HepG2 (cell line): ENCODE results near the gene RRBP1. TPM values are rescaled to one million over a fixed set of nuclear protein-coding genes. Genes with fewer than 3 reads are reported as not detected.

Experiments
- CCAR2 ChIP-seq: fragments of 200-400 bp; formaldehyde crosslinking; optimal IDR thresholded peaks from 2 replicates; pipeline ENCODE3; 2018; ENCODE audit warnings: low read depth, mild to moderate bottlenecking, low read length, moderate library complexity
- E2F5 ChIP-seq: sonication (generic); formaldehyde crosslinking; conservative IDR thresholded peaks from 2 replicates; pipeline ENCODE4 v1.4.0; 2020; ENCODE audit warnings: missing genetic modification reagents
- ELF3 ChIP-seq: IDR thresholded peaks from 2 replicates; pipeline ENCODE4 v1.6.1; 2016; ENCODE audit warnings: missing genetic modification reagents, missing compliant biosample characterization
- ESRRA ChIP-seq: sonication (generic); formaldehyde crosslinking; IDR thresholded peaks from 2 replicates; pipeline ENCODE4 v1.5.1; 2020; ENCODE audit warnings: mild to moderate bottlenecking, low read depth, missing genetic modification reagents
- FOSL2 ChIP-seq: sonication (generic); formaldehyde crosslinking; IDR thresholded peaks from 2 replicates; pipeline ENCODE4 v1.4.0; 2020; ENCODE audit warnings: missing genetic modification reagents
- GPN1 ChIP-seq: sonication (generic); formaldehyde crosslinking; IDR thresholded peaks from 2 replicates; pipeline ENCODE4 v1.5.1; 2020; ENCODE audit warnings: missing genetic modification reagents, borderline replicate concordance
- IRF1 ChIP-seq: sonication (generic); formaldehyde crosslinking; IDR thresholded peaks from 2 replicates; pipeline ENCODE4 v1.4.0; 2020; ENCODE audit warnings: low read depth, mild to moderate bottlenecking, missing genetic modification reagents
- NFATC3 ChIP-seq: sonication (generic); formaldehyde crosslinking; IDR thresholded peaks from 2 replicates; pipeline ENCODE4 v1.5.1; 2020; ENCODE audit warnings: mild to moderate bottlenecking, missing genetic modification reagents
- SKI ChIP-seq: fragments of 450-650 bp; IDR thresholded peaks from one replicate; pipeline ENCODE4 v1.6.1; 2018; ENCODE audit warnings: mild to moderate bottlenecking; ENCODE audit not compliant: partially characterized antibody
- SMAD9 ChIP-seq: sonication (generic); formaldehyde crosslinking; IDR thresholded peaks from 2 replicates; pipeline ENCODE4 v1.5.1; 2020; ENCODE audit warnings: mild to moderate bottlenecking, missing genetic modification reagents
- TAF15 ChIP-seq: fragments of 200-400 bp; formaldehyde crosslinking; IDR thresholded peaks from one replicate; pipeline ENCODE4 v1.6.1; 2018; ENCODE audit warnings: mild to moderate bottlenecking, low read depth, low read length; ENCODE audit not compliant: poor library complexity, severe bottlenecking
- TARDBP ChIP-seq: sonication (generic); formaldehyde crosslinking; IDR thresholded peaks from 2 replicates; pipeline ENCODE4 v1.8.0; 2022; ENCODE audit warnings: mild to moderate bottlenecking, missing genetic modification reagents
- TOE1 ChIP-seq: sonication (generic); formaldehyde crosslinking; IDR thresholded peaks from 2 replicates; pipeline ENCODE4 v1.4.0; 2020; ENCODE audit warnings: mild to moderate bottlenecking, missing genetic modification reagents
- ZNF232 ChIP-seq: sonication (generic); formaldehyde crosslinking; IDR thresholded peaks from 2 replicates; pipeline ENCODE4 v1.4.0; 2020; ENCODE audit warnings: missing genetic modification reagents, borderline replicate concordance
- ZNF282 ChIP-seq: fragments of 450-650 bp; IDR thresholded peaks from 2 replicates; pipeline ENCODE4 v1.6.1; 2018; ENCODE audit not compliant: partially characterized antibody
- ZNF678 ChIP-seq: sonication (generic); formaldehyde crosslinking; IDR thresholded peaks from 2 replicates; pipeline ENCODE4 v1.4.0; 2020; ENCODE audit warnings: mild to moderate bottlenecking, missing genetic modification reagents
- ZNF768 ChIP-seq: sonication (generic); formaldehyde crosslinking; IDR thresholded peaks from 2 replicates; pipeline ENCODE4 v1.4.0; 2020; ENCODE audit warnings: missing genetic modification reagents
- polyA plus RNA-seq, 8 experiments: library from polyadenylated mRNA; depleted of rRNA in 3 of 8; stranded (reverse) in 7 of 8; unstranded in 1 of 8; fragments of >200 nt; fragmentation: Illumina TruSeq in 4 of 8; extraction: Trizol in 4 of 8; gene quantifications; 2 replicates each; pipeline versions ENCODE4 v1.2.1 to v1.2.3, GENCODE V29; 2011 to 2016; ENCODE audit warnings: low read depth in 4 of 8, missing spikeins in 1 of 8, mixed read lengths in 1 of 8; ENCODE audit not compliant: insufficient read depth in 1 of 8
- total RNA-seq, 5 experiments: library from RNA; depleted of rRNA; stranded (reverse); fragments of >200 nt; fragmentation: Illumina TruSeq; extraction: Trizol; gene quantifications; 2 replicates each; pipeline ENCODE4 v1.2.3, GENCODE V29; 2016; ENCODE audit warnings: low read depth in 1 of 5
- TF ChIP-seq, protein P1 (sequence below): sonication (generic); formaldehyde crosslinking; IDR thresholded peaks from 2 replicates; pipeline ENCODE4 v1.5.0; 2020; ENCODE audit warnings: missing genetic modification reagents
- TF ChIP-seq, protein P2 (sequence below): sonication (generic); formaldehyde crosslinking; IDR thresholded peaks from 2 replicates; pipeline ENCODE4 v1.8.1; 2022; ENCODE audit warnings: mild to moderate bottlenecking, missing genetic modification reagents
- TF ChIP-seq, protein P3 (sequence below): sonication (generic); formaldehyde crosslinking; IDR thresholded peaks from 2 replicates; pipeline ENCODE4 v1.4.0; 2020; ENCODE audit warnings: missing genetic modification reagents

RRBP1 gene
- total and polyA plus RNA-seq, 2 of the 13 experiments (the other 11 are each of a cell fraction or from before 2014, with no cell fraction given): 150 to 222 TPM

DNA sequence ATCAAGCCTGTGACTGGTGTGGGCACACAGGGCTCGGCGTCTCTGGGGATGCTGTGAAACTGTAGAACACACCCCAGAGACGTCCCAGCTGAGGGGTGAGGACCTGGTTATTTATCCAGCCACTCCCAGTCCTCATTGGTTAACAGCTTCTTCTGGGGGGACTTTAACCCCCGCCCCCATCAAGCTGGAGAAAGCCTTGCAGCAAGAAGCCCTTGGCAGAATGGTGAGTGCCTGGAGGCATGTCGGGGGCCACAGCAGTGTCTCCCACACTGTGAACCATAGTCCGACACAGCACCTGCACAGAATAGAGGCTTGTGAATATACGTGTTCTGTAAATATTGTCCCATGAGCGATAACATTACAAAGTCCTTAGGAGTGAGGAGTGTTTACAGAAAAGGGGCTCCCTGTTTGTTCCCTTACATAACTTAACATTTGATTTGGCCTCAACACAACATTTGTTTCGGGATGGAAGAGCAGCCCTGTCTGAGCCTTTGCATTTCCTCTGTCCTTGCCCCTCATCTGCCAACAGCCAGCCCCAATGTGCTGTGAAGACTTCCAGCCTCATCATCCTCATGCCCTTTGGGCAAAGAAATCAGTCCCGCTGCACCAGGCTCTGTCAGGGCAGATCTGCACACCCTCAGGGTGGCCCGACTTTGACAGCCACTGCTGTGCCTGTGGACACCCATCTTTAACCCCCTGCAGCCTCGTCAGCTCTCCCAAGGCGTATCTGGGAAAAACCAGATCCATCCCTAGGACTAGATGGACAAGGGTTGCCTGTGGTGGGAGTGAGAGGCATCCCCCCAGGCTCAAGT is 2.2 kb upstream of the RRBP1 start (continued):
- TF ChIP-seq ELF3 (CRISPR knock-in tag) (peak; percentile 96), SMAD9 (CRISPR knock-in tag) (no peak), TOE1 (CRISPR knock-in tag) (0 out of 2 replicates have a peak, but pooled peaks have one; percentile 26), IRF1 (CRISPR knock-in tag) (no peak), E2F5 (CRISPR knock-in tag) (no peak; the same call in 1 of the 2 replicates), CCAR2 (peak; percentile 50), TARDBP (peak; percentile 99), ZNF678 (peak; percentile 74; the same call in 1 of the 2 replicates), SKI (peak; percentile 94), NFATC3 (CRISPR knock-in tag) (no peak), ZNF768 (no peak), ZNF282 (no peak), ESRRA (CRISPR knock-in tag) (peak; percentile 87), TAF15 (no peak), ZNF232 (CRISPR knock-in tag) (peak; percentile 51; the same call in 1 of the 2 replicates), FOSL2 (CRISPR knock-in tag) (peak; percentile 84), GPN1 (CRISPR knock-in tag) (no peak)
- TF ChIP-seq, protein P1, sequence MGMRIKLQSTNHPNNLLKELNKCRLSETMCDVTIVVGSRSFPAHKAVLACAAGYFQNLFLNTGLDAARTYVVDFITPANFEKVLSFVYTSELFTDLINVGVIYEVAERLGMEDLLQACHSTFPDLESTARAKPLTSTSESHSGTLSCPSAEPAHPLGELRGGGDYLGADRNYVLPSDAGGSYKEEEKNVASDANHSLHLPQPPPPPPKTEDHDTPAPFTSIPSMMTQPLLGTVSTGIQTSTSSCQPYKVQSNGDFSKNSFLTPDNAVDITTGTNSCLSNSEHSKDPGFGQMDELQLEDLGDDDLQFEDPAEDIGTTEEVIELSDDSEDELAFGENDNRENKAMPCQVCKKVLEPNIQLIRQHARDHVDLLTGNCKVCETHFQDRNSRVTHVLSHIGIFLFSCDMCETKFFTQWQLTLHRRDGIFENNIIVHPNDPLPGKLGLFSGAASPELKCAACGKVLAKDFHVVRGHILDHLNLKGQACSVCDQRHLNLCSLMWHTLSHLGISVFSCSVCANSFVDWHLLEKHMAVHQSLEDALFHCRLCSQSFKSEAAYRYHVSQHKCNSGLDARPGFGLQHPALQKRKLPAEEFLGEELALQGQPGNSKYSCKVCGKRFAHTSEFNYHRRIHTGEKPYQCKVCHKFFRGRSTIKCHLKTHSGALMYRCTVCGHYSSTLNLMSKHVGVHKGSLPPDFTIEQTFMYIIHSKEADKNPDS (CRISPR knock-in tag): peak; percentile 62; the same call in 1 of the 2 replicates
- TF ChIP-seq, protein P2, sequence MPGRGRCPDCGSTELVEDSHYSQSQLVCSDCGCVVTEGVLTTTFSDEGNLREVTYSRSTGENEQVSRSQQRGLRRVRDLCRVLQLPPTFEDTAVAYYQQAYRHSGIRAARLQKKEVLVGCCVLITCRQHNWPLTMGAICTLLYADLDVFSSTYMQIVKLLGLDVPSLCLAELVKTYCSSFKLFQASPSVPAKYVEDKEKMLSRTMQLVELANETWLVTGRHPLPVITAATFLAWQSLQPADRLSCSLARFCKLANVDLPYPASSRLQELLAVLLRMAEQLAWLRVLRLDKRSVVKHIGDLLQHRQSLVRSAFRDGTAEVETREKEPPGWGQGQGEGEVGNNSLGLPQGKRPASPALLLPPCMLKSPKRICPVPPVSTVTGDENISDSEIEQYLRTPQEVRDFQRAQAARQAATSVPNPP (CRISPR knock-in tag): peak; percentile 74; the same call in 1 of the 2 replicates
- TF ChIP-seq, protein P3, sequence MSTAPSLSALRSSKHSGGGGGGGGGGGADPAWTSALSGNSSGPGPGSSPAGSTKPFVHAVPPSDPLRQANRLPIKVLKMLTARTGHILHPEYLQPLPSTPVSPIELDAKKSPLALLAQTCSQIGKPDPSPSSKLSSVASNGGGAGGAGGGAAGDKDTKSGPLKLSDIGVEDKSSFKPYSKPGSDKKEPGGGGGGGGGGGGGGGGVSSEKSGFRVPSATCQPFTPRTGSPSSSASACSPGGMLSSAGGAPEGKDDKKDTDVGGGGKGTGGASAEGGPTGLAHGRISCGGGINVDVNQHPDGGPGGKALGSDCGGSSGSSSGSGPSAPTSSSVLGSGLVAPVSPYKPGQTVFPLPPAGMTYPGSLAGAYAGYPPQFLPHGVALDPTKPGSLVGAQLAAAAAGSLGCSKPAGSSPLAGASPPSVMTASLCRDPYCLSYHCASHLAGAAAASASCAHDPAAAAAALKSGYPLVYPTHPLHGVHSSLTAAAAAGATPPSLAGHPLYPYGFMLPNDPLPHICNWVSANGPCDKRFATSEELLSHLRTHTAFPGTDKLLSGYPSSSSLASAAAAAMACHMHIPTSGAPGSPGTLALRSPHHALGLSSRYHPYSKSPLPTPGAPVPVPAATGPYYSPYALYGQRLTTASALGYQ (CRISPR knock-in tag): peak; percentile 99
